Smooth muscle cell (in vitro differentiated cells): ENCODE results near the gene NMNAT1. TPM values are rescaled to one million over a fixed set of nuclear protein-coding genes. Genes with fewer than 3 reads are reported as not detected.
A peak's percentile ranks its signal among the peaks of the same experiment; 100 is the strongest.

Source experiments
- DNase-seq: peaks from one replicate; lab custom pipeline; 2025; ENCODE audit not compliant: unreplicated experiment; lab: John Stamatoyannopoulos, UW
- H2AFZ ChIP-seq: fragments of 200-600 bp; sonication (generic); 2 replicates; pipeline ENCODE4 v1.6.0; 2016; ENCODE audit warnings: antibody characterized with exemption, low read depth, mild to moderate bottlenecking
- H3F3A ChIP-seq: fragments of 200-600 bp; sonication (generic); 2 replicates; pipeline ENCODE4 v1.6.0; 2017; ENCODE audit warnings: antibody characterized with exemption, low read depth
- H3K27ac ChIP-seq: fragments of 200-600 bp; sonication (generic); 2 replicates; pipeline ENCODE4 v1.5.1; 2016; ENCODE audit warnings: low read depth, mild to moderate bottlenecking
- H3K27me3 ChIP-seq: fragments of 200-600 bp; sonication (generic); 2 replicates; pipeline ENCODE4 v1.6.1; 2016; ENCODE audit warnings: low read depth, mild to moderate bottlenecking
- H3K36me3 ChIP-seq: fragments of 200-600 bp; sonication (generic); 2 replicates; pipeline ENCODE4 v1.5.1; 2016; ENCODE audit warnings: low read depth
- H3K4me1 ChIP-seq: fragments of 200-600 bp; sonication (generic); 2 replicates; pipeline ENCODE4 v1.5.1; 2016; ENCODE audit warnings: low read depth
- H3K4me2 ChIP-seq: fragments of 200-600 bp; sonication (generic); 2 replicates; pipeline ENCODE4 v1.6.0; 2016; ENCODE audit warnings: mild to moderate bottlenecking
- H3K4me3 ChIP-seq: fragments of 200-600 bp; sonication (generic); 2 replicates; pipeline ENCODE4 v1.5.1; 2016; ENCODE audit warnings: mild to moderate bottlenecking
- H3K79me2 ChIP-seq: fragments of 200-600 bp; sonication (generic); 2 replicates; pipeline ENCODE4 v1.6.0; 2016; ENCODE audit warnings: low read depth, mild to moderate bottlenecking
- H3K9ac ChIP-seq: fragments of 200-600 bp; sonication (generic); 2 replicates; pipeline ENCODE4 v1.6.0; 2016; ENCODE audit warnings: low read depth
- H3K9me3 ChIP-seq: fragments of 200-600 bp; sonication (generic); replicated peaks from 2 replicates; pipeline ENCODE4 v1.5.1; 2016; ENCODE audit warnings: low read depth
- H4K20me1 ChIP-seq: fragments of 200-600 bp; sonication (generic); 2 replicates; pipeline ENCODE4 v1.6.0; 2016; ENCODE audit warnings: low read depth
- WGBS: methylation state at CpG from one replicate; pipeline ENCODE4 v1.1.7; 2016; ENCODE audit warnings: low lambda C conversion rate; 5-methylcytosine and 5-hydroxymethylcytosine counted together
- polyA plus RNA-seq: library from polyadenylated mRNA; unstranded; fragments of >200 nt; fragmentation: Nextera tagmentation; extraction: Ambion mirVana; gene quantifications from 2 replicates; pipeline ENCODE4 v1.2.1, GENCODE V29; 2016
- total RNA-seq: library from RNA; depleted of rRNA; stranded (reverse); fragments of >200 nt; gene quantifications from 2 replicates; pipeline ENCODE4 v1.2.3, GENCODE V29; 2014
- TF ChIP-seq, protein P1 (sequence below): fragments of 200-600 bp; sonication (generic); IDR thresholded peaks from 2 replicates; pipeline ENCODE4 v1.5.1; 2017; ENCODE audit warnings: borderline replicate concordance, mild to moderate bottlenecking, antibody characterized with exemption; ENCODE audit not compliant: insufficient read depth, poor library complexity, severe bottlenecking

Gene NMNAT1
- total and polyA plus RNA-seq, 2 experiments from 2014 or later, result 7.4 to 9.8 TPM

DNA sequence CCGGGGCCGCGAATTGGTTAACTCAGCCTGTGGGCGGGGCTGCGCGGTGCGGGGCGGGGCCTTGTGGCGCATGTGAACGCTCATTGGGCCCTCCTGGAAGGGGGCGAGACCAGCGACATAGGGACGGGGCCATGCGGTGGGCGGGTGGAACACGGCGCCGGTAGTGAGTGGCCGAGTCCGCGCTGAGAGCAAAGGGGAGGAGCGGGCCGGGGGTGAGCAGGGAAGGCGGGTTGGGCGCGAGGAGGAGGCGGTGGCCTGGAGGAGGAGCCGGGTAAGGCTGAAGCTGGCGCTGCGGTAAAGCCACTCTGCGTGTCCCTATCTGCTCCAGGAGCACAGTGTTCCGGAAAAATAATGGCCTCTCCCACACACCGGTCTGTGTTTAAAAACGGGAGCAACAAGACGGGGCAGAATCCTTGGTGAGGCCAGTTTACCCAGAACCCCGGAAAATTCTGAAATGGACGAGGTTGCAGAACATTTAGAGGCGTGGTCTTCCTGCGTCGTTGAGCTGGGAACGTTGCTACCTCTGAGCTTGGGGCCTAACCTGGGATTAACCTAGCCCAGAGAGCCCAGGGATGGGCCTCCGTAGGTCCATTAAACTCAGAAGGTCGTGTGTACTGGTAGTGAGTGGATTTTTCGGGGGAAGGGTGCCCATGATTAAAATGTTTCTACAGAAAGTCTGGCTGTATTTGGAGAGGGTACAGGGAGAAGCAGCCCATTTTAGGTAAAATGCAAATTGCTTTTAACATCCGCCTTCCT lies 32.7 kb upstream of the NMNAT1 start:
- no peaks in the 10 kb centered on the region for H3K9me3 ChIP-seq
- TF ChIP-seq, protein P1, sequence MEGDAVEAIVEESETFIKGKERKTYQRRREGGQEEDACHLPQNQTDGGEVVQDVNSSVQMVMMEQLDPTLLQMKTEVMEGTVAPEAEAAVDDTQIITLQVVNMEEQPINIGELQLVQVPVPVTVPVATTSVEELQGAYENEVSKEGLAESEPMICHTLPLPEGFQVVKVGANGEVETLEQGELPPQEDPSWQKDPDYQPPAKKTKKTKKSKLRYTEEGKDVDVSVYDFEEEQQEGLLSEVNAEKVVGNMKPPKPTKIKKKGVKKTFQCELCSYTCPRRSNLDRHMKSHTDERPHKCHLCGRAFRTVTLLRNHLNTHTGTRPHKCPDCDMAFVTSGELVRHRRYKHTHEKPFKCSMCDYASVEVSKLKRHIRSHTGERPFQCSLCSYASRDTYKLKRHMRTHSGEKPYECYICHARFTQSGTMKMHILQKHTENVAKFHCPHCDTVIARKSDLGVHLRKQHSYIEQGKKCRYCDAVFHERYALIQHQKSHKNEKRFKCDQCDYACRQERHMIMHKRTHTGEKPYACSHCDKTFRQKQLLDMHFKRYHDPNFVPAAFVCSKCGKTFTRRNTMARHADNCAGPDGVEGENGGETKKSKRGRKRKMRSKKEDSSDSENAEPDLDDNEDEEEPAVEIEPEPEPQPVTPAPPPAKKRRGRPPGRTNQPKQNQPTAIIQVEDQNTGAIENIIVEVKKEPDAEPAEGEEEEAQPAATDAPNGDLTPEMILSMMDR, result no peak
- H3K27ac ChIP-seq, result peak overlapping the region; percentile 58
- peak overlapping the region; percentile 32 for H3K9ac ChIP-seq
- peak; percentile 99 for DNase-seq
- no peaks in the 10 kb centered on the region for H3K27me3 ChIP-seq
- peak overlapping the region; percentile 54 for H2AFZ ChIP-seq
- H3K4me1 ChIP-seq, result peaks cover 12% of the 10 kb centered on the region
- H4K20me1 ChIP-seq, result peaks cover 2% of the 10 kb centered on the region
- H3K4me3 ChIP-seq, result peak overlapping the region; percentile 69
- peaks cover 8% of the 10 kb centered on the region for H3F3A ChIP-seq
- H3K36me3 ChIP-seq, result no peaks in the 10 kb centered on the region
- peak overlapping the region; percentile 85 for H3K4me2 ChIP-seq
- H3K79me2 ChIP-seq, result peaks cover 28% of the 10 kb centered on the region
- 1% methylated on average over 18 of the region's 45 CpGs for WGBS

DNA sequence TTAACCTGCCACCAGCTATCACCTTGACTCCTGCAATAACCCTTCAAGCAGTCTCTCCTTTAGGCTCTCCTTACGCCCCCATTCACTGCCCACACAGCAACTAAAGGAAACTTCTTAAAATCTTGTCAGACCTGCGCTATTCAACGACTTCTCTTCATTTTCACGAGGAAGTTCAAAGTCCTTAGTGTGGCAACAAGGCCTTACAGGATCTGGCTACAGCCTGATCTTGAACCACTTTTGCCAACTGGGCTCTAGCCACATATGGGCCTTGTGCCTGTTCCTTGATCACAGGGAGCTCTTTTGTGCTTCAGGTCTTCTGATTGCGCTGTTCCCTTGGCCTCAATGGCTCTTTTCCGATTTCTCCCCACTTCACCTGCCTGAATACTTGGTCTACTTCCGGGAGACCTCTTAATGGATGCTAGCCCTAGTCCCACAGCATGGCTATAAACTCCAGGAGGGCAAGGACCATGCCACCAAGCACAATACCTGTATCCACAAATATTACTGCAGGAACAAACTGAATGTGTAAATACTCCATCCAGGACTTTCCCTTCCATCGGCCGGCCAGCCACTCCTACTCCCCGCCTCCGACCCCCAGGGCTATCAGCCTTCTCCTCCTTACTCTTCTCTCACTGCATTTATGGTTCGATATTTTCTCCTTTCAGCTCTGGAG lies 30.9 kb upstream of the NMNAT1 start:
- peaks cover 15% of the 10 kb centered on the region for H3K79me2 ChIP-seq
- no peak overlapping the region for H3K9ac ChIP-seq
- H3K4me1 ChIP-seq, result peaks cover 12% of the 10 kb centered on the region
- no peaks in the 10 kb centered on the region for H3K9me3 ChIP-seq
- no peak overlapping the region for H3K4me3 ChIP-seq
- H3K4me2 ChIP-seq, result no peak overlapping the region
- H2AFZ ChIP-seq, result no peak overlapping the region
- DNase-seq, result no peak
- TF ChIP-seq, protein P1, result no peak
- H3K27me3 ChIP-seq, result no peaks in the 10 kb centered on the region
- WGBS, result 89% methylated on average over 12 of the region's 12 CpGs
- H3F3A ChIP-seq, result peaks cover 8% of the 10 kb centered on the region
- H4K20me1 ChIP-seq, result no peaks in the 10 kb centered on the region
- H3K27ac ChIP-seq, result no peak overlapping the region
- H3K36me3 ChIP-seq, result no peaks in the 10 kb centered on the region

DNA sequence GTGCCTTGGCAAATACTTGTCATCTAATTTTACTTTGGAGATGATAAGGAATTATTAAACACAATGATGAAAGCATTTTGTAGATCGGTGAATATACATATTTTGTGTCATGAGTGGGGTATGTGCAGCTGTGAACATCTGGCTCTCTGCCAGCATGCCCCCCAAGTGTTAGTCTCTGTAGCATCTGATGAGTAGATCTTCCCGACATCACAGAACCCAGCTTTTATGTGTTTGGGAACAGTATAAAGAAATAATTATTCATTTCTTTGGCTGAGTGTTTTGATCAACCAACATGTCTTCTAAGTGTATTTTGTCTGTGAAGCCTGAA lies 28.7 kb upstream of the NMNAT1 start:
- Histone ChIP-seq H3K27me3 (no peaks in the 10 kb centered on the region), H3K36me3 (no peaks in the 10 kb centered on the region), H3K27ac (no peak overlapping the region), H3K4me3 (no peak overlapping the region), H3K9ac (no peak overlapping the region), H4K20me1 (no peaks in the 10 kb centered on the region), H3K4me2 (no peak overlapping the region), H3F3A (peaks cover 8% of the 10 kb centered on the region), H3K4me1 (peaks cover 6% of the 10 kb centered on the region), H3K79me2 (peaks cover under 1% of the 10 kb centered on the region), H2AFZ (no peak overlapping the region), H3K9me3 (no peaks in the 10 kb centered on the region)
- WGBS, result 92% methylated on average over 2 of the region's 2 CpGs
- DNase-seq, result no peak
- TF ChIP-seq, protein P1, result no peak
